Posterior vena cava (tissue), 2 donors: ENCODE results near the gene CCDC33. TPM values are rescaled to one million over a fixed set of nuclear protein-coding genes. Genes with fewer than 3 reads are reported as not detected.

Experiments used
- DNase-seq: peaks from one replicate; pipeline ENCODE4 v3.0.0-alpha.2; 2020; ENCODE audit warnings: low spot score
- intact Hi-C, 2 donors: fragments of 100-400 bp; cut with DNase I; formaldehyde crosslinking; loops; one replicate each; pipeline versions ENCODE4 v1.14.1 to v1.14.2; 2022 to 2023
- total RNA-seq, 2 donors: library from RNA; stranded (reverse); fragmentation: NEBNext Ultra II Directional; extraction: Animal tissue kit (Norgen Biotek cat#: 25700); gene quantifications; one replicate each; pipeline ENCODE4 v1.2.1, GENCODE V29; 2021
- donor health status: DM: yes; HTN: yes; CAD: no.
- donor health status: DM: yes; HTN: yes; CAD: no.

The CCDC33 gene
- total RNA-seq, 2 donors from 2014 or later, result not detected

GRCh38 chr15:74380361-74381189, 144.4 kb downstream of the CCDC33 start:
- intact Hi-C loops, result loop anchor here (1.0 to 2.0 kb wide), 2 partner anchors 34 to 56 kb away; no protein-coding TSS in a partner anchor
- DNase-seq, result peak; percentile 68

- intact Hi-C loops, result loop anchor here (1.0 to 2.0 kb wide), 2 partner anchors 35 to 56 kb away; no protein-coding TSS in a partner anchor
- no peak for DNase-seq
Measured at GRCh38 chr15:74381190-74381453, 145.0 kb downstream of the CCDC33 start.

- intact Hi-C loops, result loop anchor here (1.0 to 2.0 kb wide), 2 partner anchors 35 to 55 kb away; no protein-coding TSS in a partner anchor
Measured at GRCh38 chr15:74381481-74381880, 145.4 kb downstream of the CCDC33 start.

GRCh38 chr15:74382004-74382816, 146.1 kb downstream of the CCDC33 start:
- peak; percentile 95 for DNase-seq
- intact Hi-C loops, result no loop called here

More at GRCh38 chr15:74381481-74381880, 145.4 kb downstream of the CCDC33 start:
- DNase-seq, result peak; percentile 57

- DNase-seq, result no peak
- intact Hi-C loops, result no loop called here
Measured at GRCh38 chr15:74383286-74383685, 147.2 kb downstream of the CCDC33 start.

- intact Hi-C loops, result no loop called here
Measured at GRCh38 chr15:74383695-74384565, 147.8 kb downstream of the CCDC33 start.

GRCh38 chr15:74384566-74384880, 148.4 kb downstream of the CCDC33 start:
- intact Hi-C loops, result no loop called here

More at GRCh38 chr15:74383695-74384565, 147.8 kb downstream of the CCDC33 start:
- DNase-seq, result no peak

GRCh38 chr15:74384881-74385643, 148.9 kb downstream of the CCDC33 start:
- no peak for DNase-seq
- intact Hi-C loops, result no loop called here

More at GRCh38 chr15:74384566-74384880, 148.4 kb downstream of the CCDC33 start:
- DNase-seq, result no peak

GRCh38 chr15:74385733-74386132, 149.6 kb downstream of the CCDC33 start:
- no peak for DNase-seq
- intact Hi-C loops, result no loop called here

Other genes with a start within 250 kb of the CCDC33 start
- 10 to 100 TPM; 17.3 to 20.1 TPM for gene STOML1, start 244.0 kb upstream of the CCDC33 start, total RNA-seq
- gene PML, start 241.6 kb upstream of the CCDC33 start, total RNA-seq, result 10 to 100 TPM; 49.2 to 50.7 TPM
- gene GOLGA6A, start 153.8 kb upstream of the CCDC33 start, total RNA-seq, result under 1 TPM in 1 of 2 donors, not detected in 1; 0.24 TPM
- under 1 TPM; 0.62 to 0.65 TPM for gene ISLR2, start 105.7 kb upstream of the CCDC33 start, total RNA-seq
- 100 to 1,000 TPM in 1 of 2 donors, 10 to 100 TPM in 1; 51.7 to 108 TPM for gene ISLR, start 62.6 kb upstream of the CCDC33 start, total RNA-seq
- 1 to 10 TPM in 1 of 2 donors, not detected in 1; 1.3 TPM for gene STRA6, start 33.5 kb upstream of the CCDC33 start, total RNA-seq
- 1 to 10 TPM in 1 of 2 donors, under 1 TPM in 1; 0.71 to 1.2 TPM for gene CYP11A1, start 131.3 kb downstream of the CCDC33 start, total RNA-seq
- gene SEMA7A, start 197.6 kb downstream of the CCDC33 start, total RNA-seq, result 1 to 10 TPM; 1.2 to 2.0 TPM
- 10 to 100 TPM; 24.8 to 25.9 TPM for gene UBL7, start 224.8 kb downstream of the CCDC33 start, total RNA-seq